EH (cell line): ENCODE data around the gene GBX1.

Source experiments
- DNase-seq: peaks from one replicate; pipeline ENCODE4 v3.0.0-alpha.2; 2015; ENCODE audit warnings: low read depth

The GBX1 gene

DNA sequence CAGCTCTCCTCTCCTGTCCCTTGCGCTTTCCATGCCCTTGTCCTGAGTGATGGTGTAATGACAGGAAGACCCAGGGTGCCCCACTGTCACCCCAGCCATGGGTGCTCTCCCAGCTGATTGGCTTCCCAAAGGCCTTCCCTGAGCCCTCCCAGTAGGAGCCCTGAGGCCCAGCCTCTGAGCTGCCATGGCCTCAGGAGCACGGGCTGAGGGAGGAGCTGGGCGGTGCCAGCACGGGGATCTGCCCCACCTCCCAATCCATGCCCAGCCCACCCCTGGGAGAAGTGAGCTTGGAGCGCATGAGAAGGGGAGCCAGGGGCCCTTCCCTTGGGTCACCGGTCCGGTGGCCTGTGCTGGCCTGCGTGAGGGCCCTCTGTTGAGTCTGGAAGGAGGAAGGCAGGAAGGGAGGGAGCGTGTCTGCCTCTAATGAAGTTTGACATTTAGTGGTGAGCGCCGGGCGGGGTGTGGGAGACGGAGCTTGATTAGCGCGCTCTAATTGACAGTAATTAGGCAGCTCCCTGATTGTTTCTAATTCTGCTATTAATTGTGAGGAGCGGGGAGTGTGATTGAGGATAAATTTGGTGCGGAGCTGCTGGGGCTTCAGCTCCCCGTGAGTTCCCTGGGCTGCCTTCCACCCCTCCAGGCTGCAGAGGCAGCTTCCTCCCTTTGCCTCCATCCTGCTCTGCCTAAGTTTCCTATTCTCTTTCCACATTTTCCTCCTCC, 28.3 kb downstream of the GBX1 start:
- DNase-seq, result no peak

DNA sequence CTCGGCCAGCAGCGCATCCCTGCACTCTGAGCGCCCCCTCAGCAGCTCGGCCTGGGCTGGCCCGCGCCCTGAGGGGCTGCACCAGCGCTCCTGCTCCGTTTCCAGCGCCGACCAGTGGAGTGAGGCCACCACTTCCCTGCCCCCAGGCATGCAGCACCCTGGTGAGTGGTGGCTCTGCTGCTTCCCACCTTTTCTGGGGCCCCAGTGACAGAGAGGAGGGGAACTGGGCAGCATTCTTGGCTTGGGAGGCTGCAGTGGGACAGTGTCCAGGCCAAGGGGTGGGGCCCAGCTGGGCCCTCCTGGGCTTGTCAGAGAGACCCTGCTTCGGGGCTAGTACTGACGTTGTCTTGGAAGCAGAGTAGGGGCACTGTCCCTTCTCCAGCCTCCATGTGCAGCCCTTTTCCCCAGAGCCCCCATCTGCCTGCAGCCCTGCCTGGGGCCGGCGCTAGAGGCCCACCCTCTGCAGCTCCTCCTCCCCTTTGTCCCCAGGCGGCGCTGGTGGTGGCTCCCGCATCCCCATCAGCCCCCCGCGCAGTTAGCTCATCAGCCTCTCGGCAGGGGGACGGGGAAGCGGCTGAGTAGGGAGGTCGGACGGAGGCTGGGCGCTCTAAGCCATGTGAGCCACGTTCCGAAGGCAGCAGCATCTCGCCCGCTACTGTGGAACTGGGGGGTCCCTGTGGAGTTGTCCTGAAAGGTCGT, 29.2 kb downstream of the GBX1 start:
- no peak for DNase-seq

DNA sequence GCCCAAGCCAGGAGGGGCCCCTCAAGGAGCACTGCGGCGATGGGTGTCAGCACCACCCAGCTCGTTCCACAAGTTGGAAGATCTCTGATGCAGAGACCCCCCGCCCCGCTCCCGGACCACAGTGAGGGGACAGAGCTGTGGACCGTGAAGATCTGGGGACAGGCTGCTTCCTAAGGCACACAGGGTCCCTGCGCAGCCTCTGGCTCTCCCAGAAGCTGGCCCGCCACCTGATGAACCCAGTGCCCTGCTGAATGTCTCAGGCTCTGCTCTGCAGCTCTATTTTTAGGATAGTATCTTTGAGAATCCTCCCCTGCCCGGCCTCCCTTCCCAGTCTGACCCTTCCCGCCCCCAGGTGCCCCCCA, 29.7 kb downstream of the GBX1 start:
- DNase-seq, result no peak

GRCh38 chr7:151137076-151137675, 30.3 kb downstream of the GBX1 start:
- DNase-seq, result no peak

DNA sequence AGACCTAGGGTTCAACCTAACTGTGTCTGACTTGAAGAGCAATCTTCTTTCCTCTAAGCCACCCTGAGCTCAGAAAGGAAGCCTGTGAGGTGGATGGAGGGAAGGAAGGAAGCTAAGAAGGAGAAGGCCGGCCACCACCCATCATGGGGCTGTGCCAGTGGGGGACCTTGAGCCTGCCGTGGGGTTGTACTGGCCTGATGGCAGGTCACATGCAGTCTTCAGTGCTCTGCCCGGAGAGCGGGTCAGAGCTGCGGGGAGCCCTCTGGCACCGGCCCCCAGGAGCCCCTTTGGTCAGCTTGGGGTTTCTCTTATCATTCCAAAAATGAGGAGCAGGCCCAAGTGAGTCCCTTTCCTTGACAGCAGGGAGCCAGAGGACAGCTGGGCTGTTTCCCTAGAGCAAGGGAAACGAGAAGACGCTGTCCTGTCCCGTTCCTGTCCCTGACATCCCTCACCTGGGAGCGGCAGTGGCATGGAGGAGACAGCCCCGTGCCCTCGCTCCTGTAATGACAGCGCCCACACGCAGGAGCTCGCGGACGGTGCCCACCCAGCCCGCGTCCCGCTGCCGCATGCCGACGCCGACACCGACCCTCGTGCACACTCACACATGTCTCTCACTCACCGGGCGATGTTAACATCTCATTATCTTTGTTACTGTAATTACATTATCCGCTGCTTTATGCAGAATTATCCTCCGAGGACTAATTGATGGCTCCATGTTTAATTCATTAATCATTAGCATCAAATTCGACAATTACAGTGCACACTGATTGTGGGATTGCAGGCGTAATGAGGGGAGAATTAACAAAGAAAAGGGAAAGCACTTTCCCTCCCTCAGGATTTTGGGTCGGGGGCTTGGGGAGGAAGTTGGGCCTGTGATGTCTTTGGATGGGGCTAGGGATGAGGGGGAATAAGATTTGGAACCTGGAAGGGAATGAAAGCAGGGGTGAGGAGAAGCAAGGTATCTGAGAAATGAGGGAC, 31.3 kb downstream of the GBX1 start:
- no peak for DNase-seq

DNA sequence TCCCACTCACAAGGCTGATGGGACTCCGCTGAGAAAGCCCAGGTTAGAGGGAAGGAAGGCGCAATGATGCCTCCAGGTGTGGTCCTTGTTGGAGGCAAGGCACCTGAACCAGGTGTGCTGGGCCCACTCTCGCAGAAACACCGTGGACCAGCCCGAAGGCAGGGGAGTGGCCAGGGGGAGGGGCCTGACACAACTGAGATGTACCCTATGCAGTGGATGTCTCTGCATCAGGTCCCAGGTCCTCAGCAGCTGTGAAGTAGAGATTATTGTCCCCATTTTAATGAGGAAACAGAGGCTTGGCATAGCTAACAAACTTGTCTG, 32.0 kb downstream of the GBX1 start:
- no peak for DNase-seq

DNA sequence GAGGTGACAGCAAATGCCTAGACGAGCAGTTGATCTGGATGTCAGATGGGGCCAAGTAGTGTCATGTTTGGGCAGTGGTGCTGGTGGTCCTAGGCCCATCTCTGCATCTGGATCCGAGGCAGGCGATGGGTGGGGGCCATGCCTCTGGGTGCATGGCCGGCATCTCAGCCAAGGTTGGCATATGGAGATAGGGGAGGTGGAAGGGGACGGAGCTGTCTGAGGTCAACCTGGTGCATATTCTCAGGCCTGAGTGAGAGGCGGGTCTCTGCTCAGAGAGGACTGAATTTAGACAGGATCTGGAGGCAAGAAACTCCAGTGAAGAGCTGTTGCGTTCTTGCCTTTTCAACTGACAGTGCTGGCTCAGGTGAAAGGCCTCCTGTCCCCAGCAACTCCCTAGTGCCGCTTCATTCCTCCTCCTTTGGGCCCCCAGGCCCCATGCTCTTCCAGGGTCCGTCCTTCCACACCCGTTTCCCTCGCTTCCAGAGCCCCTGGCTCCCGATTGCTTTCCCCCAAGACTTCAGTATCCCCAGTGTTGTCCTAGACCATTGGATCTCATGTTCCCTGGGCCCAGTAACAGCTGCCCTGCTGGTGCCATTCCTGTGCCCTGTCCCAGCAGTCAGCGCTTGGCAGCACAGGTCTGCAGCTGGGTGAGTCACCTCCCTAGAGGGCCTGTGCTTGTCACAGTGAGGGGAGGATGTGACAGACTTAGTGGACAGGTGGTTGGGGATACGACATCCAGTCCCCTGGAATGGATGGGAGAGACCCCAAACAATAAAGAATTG, 32.6 kb downstream of the GBX1 start:
- no peak for DNase-seq

- no peak for DNase-seq
Measured at GRCh38 chr7:151133986-151134742, 33.3 kb downstream of the GBX1 start.

- no peak for DNase-seq
Measured at GRCh38 chr7:151133266-151133985, 34.1 kb downstream of the GBX1 start.

GRCh38 chr7:151132461-151133205, 34.9 kb downstream of the GBX1 start:
- no peak for DNase-seq

GRCh38 chr7:151131592-151132293, 35.8 kb downstream of the GBX1 start:
- DNase-seq, result no peak

GRCh38 chr7:151131224-151131591, 36.3 kb downstream of the GBX1 start:
- no peak for DNase-seq

GRCh38 chr7:151130741-151131157, 36.7 kb downstream of the GBX1 start:
- no peak for DNase-seq

GRCh38 chr7:151129960-151130591, 37.4 kb downstream of the GBX1 start:
- no peak for DNase-seq

DNA sequence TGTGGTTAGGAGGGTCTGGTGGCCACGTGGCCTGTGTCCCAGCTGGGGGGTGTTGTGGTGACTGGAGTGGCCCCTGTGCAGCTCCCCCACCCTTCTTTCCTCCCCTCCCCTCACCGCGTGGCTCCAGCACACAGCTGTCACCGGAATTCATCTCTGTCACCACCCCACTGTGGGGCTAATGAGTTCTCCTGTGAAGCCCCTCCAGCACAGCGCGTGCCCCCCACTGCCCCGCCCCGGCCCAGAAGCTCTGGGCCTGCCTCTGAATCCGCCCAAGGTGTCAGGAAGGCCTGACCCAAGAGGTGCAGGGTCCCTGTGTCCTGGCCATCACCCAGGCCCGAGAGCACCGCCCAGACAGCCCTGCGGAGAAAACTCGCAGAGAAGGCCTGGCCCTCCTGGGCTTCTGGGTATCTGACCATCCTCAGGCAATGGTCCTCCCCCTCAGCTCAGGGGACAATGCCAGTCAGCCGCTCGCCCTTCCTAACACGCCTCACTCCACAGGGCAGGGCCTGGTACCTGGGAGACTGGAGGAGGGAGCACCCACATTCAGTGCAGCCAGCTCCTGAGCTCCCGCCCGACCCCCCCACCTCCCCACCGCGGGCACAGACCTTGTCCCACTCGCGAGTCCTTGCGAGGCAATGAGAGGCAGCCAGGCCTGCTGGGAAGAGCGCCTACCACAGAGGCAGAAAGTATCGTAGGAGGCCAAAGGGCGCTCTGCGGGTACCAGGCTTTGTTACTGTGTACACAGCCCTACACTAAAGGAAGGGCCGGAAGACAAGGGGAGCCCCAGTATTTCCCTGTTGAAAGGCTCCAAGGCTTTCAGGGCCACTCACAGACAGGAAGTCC, 38.2 kb downstream of the GBX1 start:
- DNase-seq, result no peak

- no peak for DNase-seq
Measured at GRCh38 chr7:151128716-151129115, 38.8 kb downstream of the GBX1 start.

GRCh38 chr7:151128144-151128543, 39.4 kb downstream of the GBX1 start:
- no peak for DNase-seq
